Bone marrow (tissue), 2 donors: ENCODE results near the gene ABCB6.
"Not testable (repeated sequence)": the region's sequence is repeated elsewhere in the genome, so short reads cannot be mapped to it uniquely, and the experiment has no call there.

ENCODE experiments used
- DNase-seq, 2 donors: peaks; one replicate each; lab custom pipeline; 2025; lab: John Stamatoyannopoulos, UW

Gene ABCB6

DNA sequence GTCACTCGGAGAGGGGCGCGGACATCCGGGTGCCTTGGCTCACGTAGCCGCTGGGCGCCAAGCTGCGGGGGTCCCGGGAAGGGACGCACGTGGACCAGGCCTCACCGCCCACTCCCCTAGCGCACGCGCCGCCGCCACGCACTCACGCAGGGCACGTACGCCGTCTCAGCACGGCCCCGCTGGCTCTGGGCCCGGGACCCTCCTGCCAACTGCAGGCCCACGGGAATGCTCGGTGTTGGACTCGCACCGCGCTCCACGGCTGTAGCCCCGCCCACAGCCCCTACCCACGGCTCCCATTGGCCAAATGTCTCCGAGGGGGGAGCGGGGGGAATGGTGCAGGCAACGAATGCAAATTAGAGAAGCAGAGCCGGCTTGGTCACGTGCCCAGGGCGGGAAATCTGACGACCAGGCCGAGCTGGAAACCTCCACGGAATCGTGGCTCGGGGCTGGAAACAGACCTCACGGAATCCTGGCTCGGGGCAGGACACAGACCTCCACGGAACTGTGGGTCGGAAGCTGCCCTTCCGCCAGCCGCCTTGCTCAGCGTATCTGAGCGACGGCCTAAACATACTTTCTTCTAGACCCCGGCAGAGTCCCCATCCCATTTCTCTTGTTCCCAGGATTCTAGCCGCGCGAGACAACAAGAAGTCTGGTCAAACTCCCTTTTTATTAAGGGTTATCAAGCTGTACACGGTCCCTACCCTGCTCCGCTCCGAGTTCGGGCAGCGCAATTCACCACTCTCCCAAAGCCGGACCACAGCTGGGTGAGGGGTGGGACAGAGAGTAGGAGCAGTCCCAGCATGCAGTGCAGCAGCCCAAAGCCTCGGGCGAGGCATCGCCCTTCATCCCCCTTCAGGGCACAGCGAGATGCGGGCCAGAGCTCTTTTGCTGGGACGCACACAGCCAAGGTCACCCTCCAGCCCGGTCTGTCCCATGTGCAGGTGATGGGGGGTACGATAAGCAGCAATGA is at the start of gene ABCB6:
Gene ABCB6, minus strand, starts transcription at position 227 of the 970 bp plus-strand sequence. CDS start 285 bp downstream, outside the sequence.
- peak in 1 of 2 donors; percentile 22 for DNase-seq

DNA sequence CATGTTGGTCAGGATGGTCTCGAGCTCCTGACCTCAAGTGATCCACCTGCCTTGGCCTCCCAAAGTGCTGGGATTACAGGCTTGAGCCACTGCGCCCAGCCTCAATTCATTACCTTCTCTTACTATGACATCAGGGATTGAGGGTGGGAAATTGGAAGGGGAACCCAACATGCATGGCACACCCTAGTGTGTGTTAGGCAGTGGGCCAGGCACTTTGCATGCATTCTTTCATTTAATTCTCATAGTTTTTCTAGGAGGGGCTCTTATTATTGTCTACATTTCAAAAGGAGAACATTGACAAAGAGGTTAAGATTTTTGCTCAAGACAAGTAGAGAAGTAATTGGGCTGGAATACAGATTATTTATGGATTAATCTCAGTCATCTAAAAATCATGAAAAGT is 49.5 kb upstream of the ABCB6 start:
- DNase-seq, result no peak

DNA sequence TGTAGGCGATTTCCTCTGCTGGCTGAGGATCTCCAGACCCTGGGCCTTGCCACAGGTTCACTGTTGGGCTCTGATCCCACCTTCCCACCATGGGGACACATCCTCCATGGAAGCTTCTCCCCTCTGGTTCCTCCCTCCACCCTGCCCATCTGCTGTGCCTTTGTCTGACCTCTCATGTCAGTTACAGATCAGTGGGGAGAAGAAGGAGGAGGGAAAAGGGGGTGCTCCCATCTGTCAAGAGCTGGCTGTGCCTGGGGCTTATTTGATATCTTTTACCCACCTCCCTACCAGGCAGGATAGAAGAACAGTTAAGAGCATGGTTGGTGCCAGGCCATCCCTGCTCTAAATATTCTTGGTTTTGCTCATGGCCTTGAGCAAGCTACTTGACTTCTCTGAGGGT is 48.1 kb upstream of the ABCB6 start:
- no peak for DNase-seq

DNA sequence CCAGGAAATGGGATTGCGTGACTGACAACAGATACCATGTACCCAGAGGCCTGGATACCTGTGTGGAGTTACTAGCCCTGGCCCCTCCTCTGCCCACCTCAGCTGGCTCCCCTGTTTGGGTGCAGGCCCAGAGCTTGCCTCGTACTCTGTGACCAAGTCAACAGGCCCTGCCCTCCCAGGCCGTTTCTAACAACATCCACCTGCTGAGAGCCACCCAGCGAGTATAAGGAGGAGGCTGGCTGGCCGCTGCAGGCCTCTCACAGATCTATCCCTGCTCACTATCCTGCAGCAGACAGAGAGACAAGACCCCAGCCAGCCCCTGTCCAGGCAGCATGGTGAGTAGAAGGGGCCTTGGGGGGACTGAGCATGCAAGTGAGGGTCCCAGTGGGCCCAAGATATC is 47.5 kb upstream of the ABCB6 start:
- DNase-seq, result no peak

DNA sequence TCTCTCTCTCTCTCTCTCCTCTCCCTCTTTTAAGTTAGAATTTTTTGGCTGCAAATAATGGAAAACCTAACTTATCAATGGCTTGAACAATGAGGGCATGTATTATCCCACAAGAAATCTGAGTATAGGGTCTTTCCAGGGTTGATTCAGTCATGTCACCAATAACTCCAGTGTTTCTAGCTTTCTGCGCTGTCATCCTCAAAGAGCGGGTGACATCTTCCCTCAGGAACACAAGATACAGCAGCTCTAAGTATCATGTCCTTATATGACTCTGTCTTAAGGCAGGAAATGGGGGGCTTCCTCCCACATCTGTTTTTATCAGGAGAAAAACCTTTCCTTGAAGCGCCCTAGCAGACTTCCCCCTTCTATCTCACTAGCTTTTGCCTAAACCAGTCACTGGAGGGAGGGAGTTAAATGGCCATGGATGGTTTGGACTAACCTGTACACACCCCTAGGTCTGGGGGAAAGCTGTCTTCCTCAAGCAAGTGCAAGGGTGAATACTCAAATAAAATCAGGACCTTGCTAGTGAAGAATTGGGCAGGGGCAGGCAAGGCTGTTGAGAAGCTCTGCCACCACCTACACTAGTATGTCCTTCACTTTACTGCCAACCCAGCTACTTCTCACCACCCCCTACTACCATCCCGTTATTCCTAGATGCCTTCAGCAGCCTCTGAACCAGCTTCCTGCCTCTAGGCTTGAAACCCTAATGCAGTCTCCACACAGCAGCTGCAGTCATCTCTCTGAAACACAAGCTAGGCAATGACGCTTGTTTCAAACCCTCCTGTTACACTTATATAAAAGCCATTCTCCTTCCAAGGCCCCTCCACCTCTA is 42.5 kb upstream of the ABCB6 start:
- peak in 1 of 2 donors; percentile 22 for DNase-seq

DNA sequence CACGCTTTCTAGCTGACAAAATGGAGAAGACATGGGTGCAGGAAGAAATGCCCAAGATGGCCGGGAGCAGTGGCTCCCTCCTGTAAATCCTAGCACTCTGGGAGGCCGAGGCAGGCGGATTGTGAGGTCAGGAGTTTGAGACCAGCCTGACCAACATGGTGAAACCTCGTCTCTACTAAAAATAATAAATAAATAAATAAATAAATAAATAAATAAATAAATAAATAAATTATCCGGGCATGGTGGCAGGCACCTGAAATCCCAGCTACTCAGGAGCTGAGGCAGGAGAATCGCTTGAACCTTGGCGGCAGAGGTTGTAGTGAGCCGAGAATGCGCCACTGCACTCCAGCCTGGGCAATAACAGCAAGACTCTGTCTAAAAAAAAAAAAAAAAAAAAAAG is 40.2 kb upstream of the ABCB6 start:
- not testable (repeated sequence) for DNase-seq

DNA sequence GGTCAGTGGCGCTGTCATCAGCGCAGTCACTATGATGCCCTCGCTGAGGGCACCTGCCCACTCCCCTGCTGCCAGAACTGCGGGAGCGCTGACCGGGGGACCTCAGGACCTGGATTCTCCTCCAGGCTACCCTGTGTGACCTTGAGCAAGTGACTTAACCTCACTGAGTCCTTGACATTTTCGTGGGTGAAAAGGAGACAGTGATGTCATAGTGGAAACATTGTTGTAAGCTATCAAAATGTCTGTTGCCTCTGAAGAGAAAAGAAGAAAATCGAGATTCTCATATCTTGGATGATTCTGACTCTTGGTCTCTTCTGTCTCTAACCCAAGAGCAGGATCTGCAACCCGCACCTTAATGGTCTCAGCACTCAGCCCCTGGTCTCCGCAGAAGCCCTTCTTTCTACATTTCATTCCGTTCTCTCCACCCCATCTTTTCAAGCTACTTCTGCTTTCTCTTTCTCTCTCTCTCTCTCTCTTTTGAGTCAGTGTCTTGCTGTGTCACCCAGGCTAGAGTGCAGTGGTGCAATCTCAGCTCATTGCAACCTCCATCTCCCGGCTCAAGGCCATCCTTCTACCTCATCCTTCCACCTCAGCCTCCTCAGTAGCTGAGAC is 35.9 kb upstream of the ABCB6 start:
- DNase-seq, result peak; percentile 70 to 80

DNA sequence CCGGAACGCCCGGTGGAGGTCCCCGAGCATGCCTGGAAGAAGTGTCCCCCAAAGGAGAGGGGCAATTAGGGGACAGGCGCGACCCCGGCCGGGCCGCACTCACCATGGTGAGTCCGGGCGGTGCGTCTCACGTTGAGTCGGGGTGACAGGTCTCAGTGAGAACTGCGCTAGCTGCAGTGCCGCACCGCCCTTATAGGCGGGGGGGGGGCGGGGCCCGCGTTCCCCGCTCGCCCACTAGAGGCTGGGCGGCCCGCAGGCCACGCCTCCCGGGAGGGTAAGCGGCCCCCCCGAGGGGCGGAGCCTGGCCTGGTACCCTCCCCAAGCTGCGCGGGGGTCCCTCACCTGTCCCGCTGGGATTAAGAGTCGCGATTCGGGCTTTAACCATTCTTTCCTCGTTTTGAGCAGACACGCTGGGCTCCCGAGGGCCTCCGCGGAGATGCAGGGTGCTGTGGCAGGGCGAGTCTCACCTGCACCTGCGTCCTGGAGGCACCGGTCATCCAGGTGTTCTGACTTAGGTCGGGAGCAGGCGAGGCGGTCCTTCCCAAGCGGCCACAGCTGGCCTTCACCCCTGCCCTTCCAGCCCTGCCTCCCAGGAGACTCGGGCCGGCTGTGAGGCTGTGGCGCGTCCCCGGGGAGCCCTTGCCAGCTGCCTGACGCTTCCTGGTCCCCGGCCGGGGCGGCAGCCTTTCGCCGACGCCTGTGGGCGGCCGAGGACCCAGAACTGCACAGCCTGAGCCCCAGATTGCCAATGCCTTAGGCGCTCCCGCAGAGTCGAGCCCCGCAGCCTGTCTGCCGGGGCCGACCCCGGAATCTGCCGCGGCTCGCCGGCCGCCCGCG is 35.2 kb upstream of the ABCB6 start, which contains the start of gene TUBA4A:
Gene TUBA4A, minus strand, starts transcription at position 166 of the 837 bp plus-strand sequence. Its CDS starts 60 bp downstream, at position 106.
- DNase-seq, result peak; percentile 31 to 70

DNA sequence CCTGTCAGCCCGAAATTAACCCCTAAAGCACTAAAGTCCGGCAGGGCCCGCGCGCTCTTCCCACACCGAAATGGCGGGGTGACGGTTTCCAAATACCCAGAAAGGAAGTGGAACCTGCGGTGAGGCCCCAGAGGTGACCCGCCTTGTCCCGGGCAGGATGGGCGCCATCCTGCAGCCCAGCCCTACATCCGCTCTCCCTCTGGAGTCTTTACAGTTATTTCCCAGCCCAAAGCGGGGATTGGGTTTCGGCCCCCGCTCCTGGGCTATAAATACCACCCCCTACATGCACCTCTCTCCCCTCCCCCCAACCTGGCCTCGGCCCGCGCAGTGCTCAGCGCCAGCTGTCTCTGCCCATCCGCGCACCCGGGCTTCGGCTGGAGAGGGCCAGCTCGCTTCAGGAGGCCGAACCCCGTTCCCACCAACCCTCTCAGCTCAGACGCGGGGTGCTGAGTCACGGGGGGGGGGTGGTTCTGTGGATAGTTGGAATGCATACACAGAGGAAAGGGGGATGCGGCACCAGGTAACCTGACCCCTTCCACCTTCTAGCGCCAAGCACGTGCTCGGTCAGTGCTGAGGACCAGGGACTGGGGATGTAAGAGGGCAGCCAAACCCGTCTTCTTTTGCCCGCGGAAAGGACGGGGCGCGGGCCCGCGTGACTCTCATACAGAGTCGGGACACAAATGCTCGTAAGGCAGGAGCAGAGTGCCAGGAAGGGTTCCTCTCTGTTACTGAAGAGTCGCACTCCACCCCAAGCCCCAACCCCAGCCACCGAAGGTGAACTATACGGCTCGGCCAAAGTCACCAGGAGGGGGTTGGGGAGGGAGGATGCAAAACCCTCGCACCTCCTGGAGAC is 34.4 kb upstream of the ABCB6 start, which contains the start of gene TUBA4B:
Gene TUBA4B, plus strand, starts transcription at position 344 of the 853 bp plus-strand sequence. Its CDS starts 165 bp downstream, at position 509.
- DNase-seq, result peak in 1 of 2 donors; percentile 70

DNA sequence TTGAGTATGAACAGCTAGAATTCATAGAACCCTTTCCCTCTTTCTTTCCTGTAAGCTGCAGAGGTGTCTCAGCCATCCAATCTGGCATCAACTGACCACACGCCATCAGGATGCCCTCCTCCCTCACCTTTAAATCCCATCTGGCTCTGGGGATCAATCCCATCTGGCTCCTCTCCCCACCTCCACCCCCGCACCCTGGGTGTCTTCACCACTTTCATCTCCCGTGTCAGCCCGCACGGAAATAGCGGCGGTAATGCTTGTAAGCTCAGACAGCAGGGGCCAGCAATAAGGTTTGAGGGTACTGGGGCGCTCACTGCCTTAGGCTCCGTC is 33.8 kb upstream of the ABCB6 start:
- no peak for DNase-seq

DNA sequence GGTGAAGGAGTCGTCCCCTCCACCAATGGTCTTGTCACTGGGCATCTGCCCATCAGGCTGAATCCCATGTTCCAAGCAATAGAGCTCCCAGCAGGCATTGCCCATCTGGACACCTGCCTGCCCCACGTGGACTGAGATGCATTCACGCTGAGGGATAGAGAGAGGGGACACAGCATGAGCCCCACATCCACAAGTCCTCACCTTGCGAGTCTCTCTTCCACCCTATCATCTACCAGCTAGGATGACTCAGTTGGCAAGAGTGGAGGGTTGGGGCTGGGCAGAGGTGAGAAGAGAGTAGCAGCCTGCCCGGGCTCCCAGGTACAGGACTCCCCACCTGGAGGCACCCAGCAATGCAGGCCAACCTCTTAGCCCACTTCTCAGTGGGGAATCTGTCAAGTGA is 33.3 kb upstream of the ABCB6 start:
- DNase-seq, result no peak

DNA sequence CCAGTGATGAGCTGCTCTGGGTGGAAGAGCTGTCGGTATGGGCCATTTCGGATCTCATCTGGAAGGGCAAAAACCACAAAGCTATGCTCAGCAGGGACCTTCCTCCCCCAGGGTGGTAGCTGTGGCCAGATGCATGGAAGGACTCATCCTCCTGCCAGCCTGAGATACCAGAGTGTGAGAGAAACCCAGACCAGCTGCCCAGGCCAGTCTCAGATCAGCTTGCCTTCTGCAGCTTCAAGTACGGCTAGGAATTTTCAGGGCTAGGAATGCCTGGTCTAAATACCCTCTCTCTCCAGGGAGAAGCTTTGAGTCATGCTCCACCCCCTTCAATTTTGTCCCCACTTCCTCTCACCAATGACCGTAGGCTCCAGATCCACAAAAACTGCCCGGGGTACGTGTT is 32.9 kb upstream of the ABCB6 start:
- DNase-seq, result no peak

DNA sequence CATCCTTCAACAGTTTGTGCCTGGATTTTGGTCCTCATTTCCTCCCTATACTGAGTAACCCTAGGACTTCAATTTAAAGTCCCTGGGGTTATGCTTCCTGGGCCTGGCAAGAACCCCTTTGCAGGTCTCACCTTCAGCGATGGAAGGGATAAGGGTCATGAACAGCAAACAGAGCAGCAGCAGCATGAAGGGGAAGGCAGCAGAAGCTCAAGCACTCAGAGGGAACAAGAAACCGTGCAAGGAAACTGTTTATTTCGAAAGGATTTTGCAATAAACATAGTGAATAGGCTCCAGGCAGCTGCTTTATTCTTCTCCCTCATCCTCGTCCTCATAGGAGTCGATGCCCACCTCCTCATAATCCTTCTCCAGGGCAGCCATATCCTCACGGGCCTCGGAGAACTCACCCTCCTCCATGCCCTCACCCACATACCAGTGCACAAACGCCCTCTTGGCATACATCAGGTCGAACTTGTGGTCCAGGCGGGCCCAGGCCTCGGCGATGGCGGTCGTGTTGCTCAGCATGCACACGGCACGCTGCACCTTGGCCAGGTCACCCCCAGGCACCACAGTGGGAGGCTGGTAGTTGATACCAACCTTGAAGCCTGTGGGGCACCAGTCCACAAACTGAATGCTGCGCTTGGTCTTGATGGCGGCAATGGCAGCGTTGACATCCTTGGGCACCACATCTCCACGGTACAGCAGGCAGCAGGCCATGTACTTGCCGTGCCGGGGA is 31.5 kb upstream of the ABCB6 start:
- DNase-seq, result no peak

DNA sequence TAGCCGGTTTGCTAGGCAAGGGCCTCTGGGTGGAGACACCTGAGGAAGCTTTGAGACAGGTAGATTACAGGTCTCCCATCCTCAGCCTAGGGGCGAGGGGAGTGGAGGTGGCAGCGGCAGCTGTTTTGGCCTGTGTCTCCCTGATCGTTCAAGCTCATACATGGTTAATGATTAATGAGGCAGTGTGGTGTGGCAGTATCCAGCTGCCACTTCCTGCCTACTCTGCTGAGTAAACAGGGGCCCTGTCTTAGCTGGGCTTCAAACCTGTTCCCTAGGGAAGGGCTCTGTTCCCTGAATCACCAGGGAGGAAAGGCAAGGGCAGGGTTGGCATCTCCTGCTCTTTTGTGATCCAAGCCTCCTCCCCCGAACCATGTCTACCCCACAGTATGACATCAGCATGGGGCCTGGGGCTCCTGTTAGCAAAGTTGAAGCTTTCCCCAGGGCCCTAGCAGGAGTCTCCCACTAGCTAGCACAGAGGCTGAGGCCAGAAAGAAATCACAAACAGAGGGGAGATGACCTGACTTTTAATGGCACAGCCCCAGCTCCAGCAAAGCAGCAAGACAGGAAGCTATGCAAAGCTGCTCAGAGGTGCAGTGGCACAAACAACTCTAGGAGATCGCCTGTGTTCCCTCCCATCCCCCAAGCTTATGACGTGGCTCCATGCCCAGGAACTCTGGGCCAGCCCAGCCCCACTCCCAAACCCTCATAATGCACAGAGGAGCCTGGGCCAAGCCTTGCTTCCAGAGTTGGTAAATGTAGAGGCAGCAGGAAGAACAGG is 30.6 kb upstream of the ABCB6 start:
- DNase-seq, result peak in 1 of 2 donors; percentile 54

DNA sequence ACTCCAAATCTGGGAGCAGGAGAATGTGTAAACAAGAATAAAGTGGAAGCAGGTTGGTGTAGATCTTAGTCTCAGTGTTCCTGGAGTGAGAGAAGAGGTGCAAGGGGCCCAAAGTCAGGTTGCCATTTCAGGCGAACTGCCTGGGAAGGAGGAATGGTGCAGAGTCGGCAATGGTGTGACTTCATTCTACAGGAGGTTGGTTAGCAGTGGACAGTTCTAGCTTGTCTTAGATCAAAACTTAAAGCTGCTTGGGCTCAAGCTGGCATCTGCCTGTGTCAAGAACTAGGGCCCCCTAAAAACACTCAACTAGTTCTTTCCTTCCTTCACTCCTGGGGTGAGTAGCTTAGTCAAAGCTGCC is 30.1 kb upstream of the ABCB6 start:
- DNase-seq, result no peak

DNA sequence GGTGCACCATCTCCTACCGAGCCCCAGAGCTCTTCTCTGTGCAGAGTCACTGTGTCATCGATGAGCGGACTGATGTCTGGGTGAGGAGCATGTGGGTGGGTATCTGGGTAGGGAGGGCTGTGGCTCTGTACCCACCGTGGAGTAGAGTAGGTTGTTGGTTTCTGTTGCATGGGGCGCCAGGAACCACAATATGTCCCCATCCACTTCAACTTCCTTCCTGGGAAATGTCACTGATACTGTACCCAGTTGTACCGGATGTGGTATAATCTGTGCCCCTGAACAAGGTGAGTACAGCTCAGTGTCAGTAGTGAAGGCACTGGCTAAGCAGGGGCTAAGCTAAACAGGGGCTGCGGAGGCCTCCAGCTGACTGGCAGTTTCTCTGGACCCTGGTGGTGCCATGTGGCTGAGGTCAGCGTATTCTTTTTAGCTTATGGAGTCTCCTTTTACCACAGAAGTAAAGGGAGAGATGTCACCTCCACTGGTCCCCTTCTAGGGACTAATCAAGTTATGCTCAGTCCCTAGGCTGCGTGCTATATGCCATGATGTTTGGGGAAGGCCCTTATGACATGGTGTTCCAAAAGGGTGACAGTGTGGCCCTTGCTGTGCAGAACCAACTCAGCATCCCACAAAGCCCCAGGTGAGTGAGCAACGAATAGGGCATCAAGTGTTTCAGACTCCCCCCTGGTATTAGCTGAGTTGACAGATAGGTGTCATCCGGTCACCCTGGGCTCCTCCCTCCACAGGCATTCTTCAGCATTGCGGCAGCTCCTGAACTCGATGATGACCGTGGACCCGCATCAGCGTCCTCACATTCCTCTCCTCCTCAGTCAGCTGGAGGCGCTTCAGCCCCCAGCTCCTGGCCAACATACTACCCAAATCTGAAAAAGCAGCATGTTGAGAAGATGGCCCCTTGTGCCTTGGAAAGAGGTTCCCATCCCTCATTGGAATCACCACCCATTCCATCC is 29.2 kb upstream of the ABCB6 start:
- no peak for DNase-seq

DNA sequence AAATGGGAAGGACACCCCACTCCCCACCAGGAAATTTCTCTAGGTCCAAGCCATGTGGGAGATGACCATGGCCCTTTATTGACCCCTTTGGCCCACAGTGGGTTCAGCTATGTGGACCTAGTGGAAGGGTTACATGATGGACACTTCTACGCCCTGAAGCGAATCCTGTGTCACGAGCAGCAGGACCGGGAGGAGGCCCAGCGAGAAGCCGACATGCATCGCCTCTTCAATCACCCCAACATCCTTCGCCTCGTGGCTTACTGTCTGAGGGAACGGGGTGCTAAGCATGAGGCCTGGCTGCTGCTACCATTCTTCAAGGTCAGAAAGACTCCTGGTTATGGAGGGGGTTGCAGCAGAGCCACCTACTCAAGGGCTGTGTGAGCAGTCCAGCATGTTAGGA is 27.8 kb upstream of the ABCB6 start:
- no peak for DNase-seq

DNA sequence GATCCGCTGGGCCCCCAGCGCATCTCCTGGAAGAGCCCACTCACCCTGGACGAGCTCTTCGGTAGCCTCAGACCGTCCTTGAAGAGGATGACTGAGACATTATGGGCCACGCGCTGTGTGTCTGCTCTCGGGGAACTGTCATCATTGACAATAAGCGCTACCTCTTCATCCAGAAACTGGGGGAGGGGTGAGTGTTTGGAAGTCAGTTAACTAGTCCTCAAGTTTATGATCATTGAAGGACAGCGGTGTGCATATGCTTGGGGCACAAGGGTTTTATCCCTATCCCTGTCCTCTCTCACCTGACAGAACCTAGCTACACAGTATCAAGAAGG is 27.1 kb upstream of the ABCB6 start:
- no peak for DNase-seq
